ENCODE data around the gene ELAVL1.

- TF ChIP-seq CTCF (conservative IDR thresholded peaks at IDR 0.05; ENCODE audit: low read depth in 2 of 2), result no peak
- no peak for TF ChIP-seq POLR2AphosphoS5 (IDR thresholded peaks at IDR 0.05; ENCODE audit: low read depth)
- TF ChIP-seq EZH2 (IDR thresholded peaks at IDR 0.05; ENCODE audit: low read depth, unreplicated experiment), result no peak
- TF ChIP-seq EZH2phosphoT487 (IDR thresholded peaks at IDR 0.05; ENCODE audit: unreplicated experiment), result no peak
- TF ChIP-seq REST (IDR thresholded peaks at IDR 0.05; ENCODE audit: unreplicated experiment), result no peak
- TF ChIP-seq CREB1 (CRISPR knock-in tag; IDR thresholded peaks at IDR 0.05; ENCODE audit: low read depth), result no peak
- TF ChIP-seq ZNF331 (CRISPR knock-in tag; IDR thresholded peaks at IDR 0.05; ENCODE audit: low read depth), result no peak
- no peak for TF ChIP-seq JUNB (IDR thresholded peaks at IDR 0.05; ENCODE audit: unreplicated experiment)
- TF ChIP-seq STAT1 (IDR thresholded peaks at IDR 0.05; ENCODE audit: unreplicated experiment), result no peak
- no peak for TF ChIP-seq ETS1 (IDR thresholded peaks at IDR 0.05)
- TF ChIP-seq NANOG (IDR thresholded peaks at IDR 0.05; ENCODE audit: borderline replicate concordance), result no peak
- no peak for TF ChIP-seq ZNF114 (CRISPR knock-in tag; IDR thresholded peaks at IDR 0.05)
Observed at GRCh38 chr19:7923295-7924191, 81.9 kb downstream of the ELAVL1 start.
